ENCODE results near the gene IL24. TPM values are rescaled to one million over a fixed set of nuclear protein-coding genes. Genes with fewer than 3 reads are reported as not detected.

The IL24 gene
- total RNA-seq, 1 experiment from 2014 or later: not detected

GRCh38 chr1:206859082-206859521 lies 38.1 kb upstream of the IL24 start (continued):
- no peak for TF ChIP-seq ATF3 (IDR thresholded peaks at IDR 0.05)
- no peak for TF ChIP-seq YY1 (IDR thresholded peaks at IDR 0.05; ENCODE audit: extremely low read depth, insufficient replicate concordance, low read depth, low read length)
- TF ChIP-seq EGR1 (IDR thresholded peaks at IDR 0.05; ENCODE audit: low read depth): no peak
- TF ChIP-seq EZH2phosphoT487 (IDR thresholded peaks at IDR 0.05; ENCODE audit: borderline replicate concordance): no peak
- no peak for TF ChIP-seq EZH2 (IDR thresholded peaks at IDR 0.05)

GRCh38 chr1:206860165-206860564 lies 37.1 kb upstream of the IL24 start:
- intact Hi-C loops (cut with micrococcal nuclease): loop anchor here (5.0 kb wide), 1 partner anchor 122 kb away; no protein-coding TSS in a partner anchor
- Histone ChIP-seq H2AFZ (ENCODE audit: low read depth, low read length, poor library complexity, severe bottlenecking) (no peak overlapping the region), H3K9ac (ENCODE audit: low read length) (no peak overlapping the region), H3K9me2 (ENCODE audit: insufficient read depth) (no peaks in the 10 kb centered on the region), H3K79me2 (ENCODE audit: insufficient read depth, low read length) (no peaks in the 10 kb centered on the region), H3K36me3 (ENCODE audit: control insufficient read depth in 1 of 2, insufficient read depth in 2 of 2, low read length in 2 of 2) (no peaks in the 10 kb centered on the region), H3K9me3 (ENCODE audit: control insufficient read depth in 1 of 2, insufficient read depth in 1 of 2, low read depth in 1 of 2, low read length in 2 of 2) (no peaks in the 10 kb centered on the region), H3K4me1 (ENCODE audit: control insufficient read depth in 1 of 2, insufficient read depth in 2 of 2, low read length in 2 of 2) (peaks cover 0 to 5% of the 10 kb centered on the region in 2 experiments; a peak in 2 of 4 replicates), H3K4me2 (ENCODE audit: low read length) (no peak overlapping the region), H3K27ac (ENCODE audit: low read depth, low read length) (no peak overlapping the region), H3K4me3 (replicated peaks in 1 of 2; ENCODE audit: low read depth in 1 of 2, low read length in 2 of 2) (no peak overlapping the region), H3K27me3 (ENCODE audit: insufficient read depth, low read length) (no peaks in the 10 kb centered on the region), H4K20me1 (ENCODE audit: insufficient read depth) (no peaks in the 10 kb centered on the region)
- no TSS peak for BruUV-seq (replicated peaks)
- POLR2A ChIA-PET: no interaction called here
- no peak for TF ChIP-seq TCF7L2 (IDR thresholded peaks at IDR 0.05; ENCODE audit: borderline replicate concordance, extremely low read depth, insufficient read depth, insufficient read length)
- no peak for TF ChIP-seq SRF (IDR thresholded peaks at IDR 0.05; ENCODE audit: low read depth)
- TF ChIP-seq CEBPB (IDR thresholded peaks at IDR 0.05; ENCODE audit: low read depth): no peak
- TF ChIP-seq, protein P1, sequence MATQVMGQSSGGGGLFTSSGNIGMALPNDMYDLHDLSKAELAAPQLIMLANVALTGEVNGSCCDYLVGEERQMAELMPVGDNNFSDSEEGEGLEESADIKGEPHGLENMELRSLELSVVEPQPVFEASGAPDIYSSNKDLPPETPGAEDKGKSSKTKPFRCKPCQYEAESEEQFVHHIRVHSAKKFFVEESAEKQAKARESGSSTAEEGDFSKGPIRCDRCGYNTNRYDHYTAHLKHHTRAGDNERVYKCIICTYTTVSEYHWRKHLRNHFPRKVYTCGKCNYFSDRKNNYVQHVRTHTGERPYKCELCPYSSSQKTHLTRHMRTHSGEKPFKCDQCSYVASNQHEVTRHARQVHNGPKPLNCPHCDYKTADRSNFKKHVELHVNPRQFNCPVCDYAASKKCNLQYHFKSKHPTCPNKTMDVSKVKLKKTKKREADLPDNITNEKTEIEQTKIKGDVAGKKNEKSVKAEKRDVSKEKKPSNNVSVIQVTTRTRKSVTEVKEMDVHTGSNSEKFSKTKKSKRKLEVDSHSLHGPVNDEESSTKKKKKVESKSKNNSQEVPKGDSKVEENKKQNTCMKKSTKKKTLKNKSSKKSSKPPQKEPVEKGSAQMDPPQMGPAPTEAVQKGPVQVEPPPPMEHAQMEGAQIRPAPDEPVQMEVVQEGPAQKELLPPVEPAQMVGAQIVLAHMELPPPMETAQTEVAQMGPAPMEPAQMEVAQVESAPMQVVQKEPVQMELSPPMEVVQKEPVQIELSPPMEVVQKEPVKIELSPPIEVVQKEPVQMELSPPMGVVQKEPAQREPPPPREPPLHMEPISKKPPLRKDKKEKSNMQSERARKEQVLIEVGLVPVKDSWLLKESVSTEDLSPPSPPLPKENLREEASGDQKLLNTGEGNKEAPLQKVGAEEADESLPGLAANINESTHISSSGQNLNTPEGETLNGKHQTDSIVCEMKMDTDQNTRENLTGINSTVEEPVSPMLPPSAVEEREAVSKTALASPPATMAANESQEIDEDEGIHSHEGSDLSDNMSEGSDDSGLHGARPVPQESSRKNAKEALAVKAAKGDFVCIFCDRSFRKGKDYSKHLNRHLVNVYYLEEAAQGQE (IDR thresholded peaks at IDR 0.05; ENCODE audit: low read depth): no peak
- no peak for TF ChIP-seq SIN3A (IDR thresholded peaks at IDR 0.05; ENCODE audit: low read depth)
- TF ChIP-seq YY1 (IDR thresholded peaks at IDR 0.05; ENCODE audit: extremely low read depth, insufficient replicate concordance, low read depth, low read length): no peak
- no peak for TF ChIP-seq EZH2 (IDR thresholded peaks at IDR 0.05)
- TF ChIP-seq JUND (IDR thresholded peaks at IDR 0.05): no peak
- TF ChIP-seq ELF1 (IDR thresholded peaks at IDR 0.05; ENCODE audit: borderline replicate concordance, low read depth): no peak
- no peak for TF ChIP-seq POLR2A (IDR thresholded peaks at IDR 0.05; ENCODE audit: borderline replicate concordance, extremely low read depth, insufficient read depth, insufficient read length)
- no peak for TF ChIP-seq ZBTB33 (IDR thresholded peaks at IDR 0.05; ENCODE audit: extremely low read depth, insufficient replicate concordance, low read length)
- TF ChIP-seq SP1 (IDR thresholded peaks at IDR 0.05; ENCODE audit: low read depth): no peak
- TF ChIP-seq RAD21 (IDR thresholded peaks at IDR 0.05; ENCODE audit: low read depth): no peak
- TF ChIP-seq ZNF274 (IDR thresholded peaks at IDR 0.05; ENCODE audit: low read depth, low read length): no peak
- CTCF ChIA-PET: no interaction called here
- RAD21 ChIA-PET (ENCODE audit: low non-redundant PET in 1 of 2, low total read pairs in 2 of 2, uncharacterized antibody in 2 of 2, unreplicated experiment in 2 of 2): no interaction called here
- DNase-seq (ENCODE audit: low read depth, low spot score) (no peak), ATAC-seq (no peak)
